ENCODE measurements around the gene MCIDAS.

MCIDAS gene
- 0 reads per million in 3 donors for total RNA-seq

- Histone ChIP-seq H3K27me3 (replicated peaks; ENCODE audit: control insufficient read depth, insufficient read depth, low read length, poor library complexity, severe bottlenecking) (peaks cover 82% of the 10 kb centered on the region), H3K4me3 (ENCODE audit: insufficient read depth, low read depth, low read length, poor library complexity, severe bottlenecking) (peak within 1 kb of the TSS; percentile 48), H3K9me3 (ENCODE audit: control insufficient read depth, low read length) (no peaks in the 10 kb centered on the region), H3K4me1 (ENCODE audit: control insufficient read depth, insufficient read depth, low read length, poor library complexity, severe bottlenecking) (peaks cover 37% of the 10 kb centered on the region), H3K36me3 (ENCODE audit: control insufficient read depth, insufficient read depth, low read length) (no peaks in the 10 kb centered on the region), H3K27ac (ENCODE audit: insufficient read depth, low read length, poor library complexity, severe bottlenecking) (no peak within 1 kb of the TSS)
- DNase-seq, result peak; percentile 17 to 28 (median 21)
Observed at GRCh38 chr5:55226934-55227663, at the start of gene MCIDAS. Gene MCIDAS, minus strand, starts transcription at chr5:55227315. Its CDS starts 177 bp downstream, at chr5:55227138.

DNA sequence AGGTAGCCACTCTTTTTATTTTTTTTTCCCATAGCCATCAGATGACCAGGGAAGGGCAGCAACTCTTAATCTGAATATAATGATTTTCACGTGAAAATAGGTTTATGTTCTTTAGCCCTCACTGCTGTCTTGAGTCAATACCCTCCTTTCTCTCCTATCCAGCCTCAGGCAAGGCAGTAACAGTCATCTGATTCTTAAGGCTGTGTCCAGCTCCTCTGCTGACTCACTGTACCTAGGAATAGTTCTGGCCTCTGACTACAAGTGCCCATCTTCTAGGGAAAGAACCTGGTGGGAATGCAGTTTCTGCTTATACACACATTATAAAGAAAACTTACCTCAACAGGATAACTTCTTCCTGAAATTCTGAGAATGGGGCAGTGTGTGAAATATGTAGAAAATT lies 49.7 kb upstream of the MCIDAS start:
- peaks cover 77% of the 10 kb centered on the region for H3K36me3 ChIP-seq (ENCODE audit: control insufficient read depth, insufficient read depth, low read length)
- H3K27ac ChIP-seq (ENCODE audit: insufficient read depth, low read length, poor library complexity, severe bottlenecking), result no peak overlapping the region
- no peaks in the 10 kb centered on the region for H3K27me3 ChIP-seq (replicated peaks; ENCODE audit: control insufficient read depth, insufficient read depth, low read length, poor library complexity, severe bottlenecking)
- no peak for DNase-seq
- H3K4me1 ChIP-seq (ENCODE audit: control insufficient read depth, insufficient read depth, low read length, poor library complexity, severe bottlenecking), result no peaks in the 10 kb centered on the region
- H3K4me3 ChIP-seq (ENCODE audit: insufficient read depth, low read depth, low read length, poor library complexity, severe bottlenecking), result no peak overlapping the region
- no peaks in the 10 kb centered on the region for H3K9me3 ChIP-seq (ENCODE audit: control insufficient read depth, low read length)

DNA sequence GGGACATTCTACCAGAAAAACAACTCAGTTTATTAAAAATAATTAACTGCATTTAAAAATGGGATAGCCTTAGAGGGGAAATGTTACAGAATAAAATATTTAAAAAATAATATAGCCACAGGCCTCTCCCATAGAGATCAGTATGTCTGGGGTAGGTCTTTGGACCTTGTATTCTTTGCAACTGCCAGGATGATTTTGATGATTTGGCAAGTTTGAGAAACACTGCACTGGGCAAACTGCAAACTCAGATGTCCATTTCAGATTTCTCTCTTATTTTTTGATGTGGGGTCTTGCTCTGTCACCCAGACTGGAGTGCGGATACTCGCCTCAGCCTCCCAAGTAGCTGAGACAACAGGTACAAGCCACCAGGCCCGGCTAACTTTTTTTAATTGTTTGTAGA lies 31.2 kb upstream of the MCIDAS start:
- H3K27ac ChIP-seq (ENCODE audit: insufficient read depth, low read length, poor library complexity, severe bottlenecking), result no peak overlapping the region
- H3K4me1 ChIP-seq (ENCODE audit: control insufficient read depth, insufficient read depth, low read length, poor library complexity, severe bottlenecking), result no peaks in the 10 kb centered on the region
- no peaks in the 10 kb centered on the region for H3K27me3 ChIP-seq (replicated peaks; ENCODE audit: control insufficient read depth, insufficient read depth, low read length, poor library complexity, severe bottlenecking)
- no peak for DNase-seq
- H3K4me3 ChIP-seq (ENCODE audit: insufficient read depth, low read depth, low read length, poor library complexity, severe bottlenecking), result no peak overlapping the region
- no peaks in the 10 kb centered on the region for H3K9me3 ChIP-seq (ENCODE audit: control insufficient read depth, low read length)
- peaks cover 46% of the 10 kb centered on the region for H3K36me3 ChIP-seq (ENCODE audit: control insufficient read depth, insufficient read depth, low read length)

- Histone ChIP-seq H3K27me3 (replicated peaks; ENCODE audit: control insufficient read depth, insufficient read depth, low read length, poor library complexity, severe bottlenecking) (no peaks in the 10 kb centered on the region), H3K4me1 (ENCODE audit: control insufficient read depth, insufficient read depth, low read length, poor library complexity, severe bottlenecking) (no peaks in the 10 kb centered on the region), H3K36me3 (ENCODE audit: control insufficient read depth, insufficient read depth, low read length) (peaks cover 26% of the 10 kb centered on the region), H3K4me3 (ENCODE audit: insufficient read depth, low read depth, low read length, poor library complexity, severe bottlenecking) (no peak overlapping the region), H3K9me3 (ENCODE audit: control insufficient read depth, low read length) (no peaks in the 10 kb centered on the region), H3K27ac (ENCODE audit: insufficient read depth, low read length, poor library complexity, severe bottlenecking) (no peak overlapping the region)
- no peak for DNase-seq
Observed at GRCh38 chr5:55254802-55255201, 27.7 kb upstream of the MCIDAS start.

- H3K36me3 ChIP-seq (ENCODE audit: control insufficient read depth, insufficient read depth, low read length), result no peaks in the 10 kb centered on the region
- H3K4me3 ChIP-seq (ENCODE audit: insufficient read depth, low read depth, low read length, poor library complexity, severe bottlenecking), result no peak overlapping the region
- no peak overlapping the region for H3K27ac ChIP-seq (ENCODE audit: insufficient read depth, low read length, poor library complexity, severe bottlenecking)
- H3K27me3 ChIP-seq (replicated peaks; ENCODE audit: control insufficient read depth, insufficient read depth, low read length, poor library complexity, severe bottlenecking), result no peaks in the 10 kb centered on the region
- H3K4me1 ChIP-seq (ENCODE audit: control insufficient read depth, insufficient read depth, low read length, poor library complexity, severe bottlenecking), result no peaks in the 10 kb centered on the region
- H3K9me3 ChIP-seq (ENCODE audit: control insufficient read depth, low read length), result no peaks in the 10 kb centered on the region
- no peak for DNase-seq
Observed at GRCh38 chr5:55250064-55250463, 22.9 kb upstream of the MCIDAS start.

DNA sequence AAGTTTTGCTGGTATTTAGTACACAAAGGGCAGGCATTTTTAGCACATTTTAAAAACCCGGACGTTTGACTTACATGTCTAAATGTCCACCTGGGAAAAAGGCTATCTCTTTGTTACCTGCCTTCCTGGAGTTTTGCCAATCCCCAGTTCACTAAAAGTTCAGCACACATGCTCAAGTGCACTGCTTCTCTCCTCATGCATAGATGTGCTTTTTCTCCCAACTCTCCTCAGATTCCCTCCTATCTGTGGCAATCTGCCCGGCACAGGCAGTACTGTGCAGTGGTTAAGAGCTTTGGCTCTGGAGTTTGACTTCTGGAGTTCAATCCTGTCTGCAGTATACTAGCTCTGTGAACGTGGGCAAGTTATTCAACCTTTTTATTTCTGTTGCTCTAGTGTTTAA lies 14.6 kb upstream of the MCIDAS start:
- no peaks in the 10 kb centered on the region for H3K9me3 ChIP-seq (ENCODE audit: control insufficient read depth, low read length)
- H3K27ac ChIP-seq (ENCODE audit: insufficient read depth, low read length, poor library complexity, severe bottlenecking), result no peak overlapping the region
- H3K27me3 ChIP-seq (replicated peaks; ENCODE audit: control insufficient read depth, insufficient read depth, low read length, poor library complexity, severe bottlenecking), result no peaks in the 10 kb centered on the region
- no peaks in the 10 kb centered on the region for H3K36me3 ChIP-seq (ENCODE audit: control insufficient read depth, insufficient read depth, low read length)
- no peaks in the 10 kb centered on the region for H3K4me1 ChIP-seq (ENCODE audit: control insufficient read depth, insufficient read depth, low read length, poor library complexity, severe bottlenecking)
- no peak overlapping the region for H3K4me3 ChIP-seq (ENCODE audit: insufficient read depth, low read depth, low read length, poor library complexity, severe bottlenecking)
- no peak for DNase-seq

DNA sequence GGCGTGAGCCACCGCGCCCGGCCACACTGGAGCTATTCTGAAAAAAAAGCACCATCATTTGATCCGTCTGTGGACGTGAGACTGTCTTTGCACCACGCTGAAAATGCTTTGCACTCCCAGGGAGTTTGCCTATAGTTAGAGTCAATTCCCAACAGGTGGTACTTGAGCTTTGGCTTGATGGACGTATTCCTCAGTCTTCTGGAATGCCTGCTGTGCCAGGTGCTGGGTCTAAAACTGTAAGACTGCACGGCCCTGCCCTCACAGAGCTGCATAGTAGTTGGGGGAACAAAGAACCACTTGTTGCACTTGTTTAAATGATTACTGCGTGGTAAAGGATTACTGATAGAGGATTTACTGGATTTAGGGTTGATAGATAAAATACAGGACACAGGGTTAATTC lies 9.7 kb upstream of the MCIDAS start:
- no peak for DNase-seq
- Histone ChIP-seq H3K4me1 (ENCODE audit: control insufficient read depth, insufficient read depth, low read length, poor library complexity, severe bottlenecking) (peaks cover 18% of the 10 kb centered on the region), H3K27me3 (replicated peaks; ENCODE audit: control insufficient read depth, insufficient read depth, low read length, poor library complexity, severe bottlenecking) (peaks cover 22% of the 10 kb centered on the region), H3K36me3 (ENCODE audit: control insufficient read depth, insufficient read depth, low read length) (no peaks in the 10 kb centered on the region), H3K4me3 (ENCODE audit: insufficient read depth, low read depth, low read length, poor library complexity, severe bottlenecking) (no peak overlapping the region), H3K9me3 (ENCODE audit: control insufficient read depth, low read length) (no peaks in the 10 kb centered on the region), H3K27ac (ENCODE audit: insufficient read depth, low read length, poor library complexity, severe bottlenecking) (no peak overlapping the region)

GRCh38 chr5:55234121-55234700 lies 7.1 kb upstream of the MCIDAS start:
- peaks cover 30% of the 10 kb centered on the region for H3K4me1 ChIP-seq (ENCODE audit: control insufficient read depth, insufficient read depth, low read length, poor library complexity, severe bottlenecking)
- peak overlapping the region; percentile 63 for H3K4me3 ChIP-seq (ENCODE audit: insufficient read depth, low read depth, low read length, poor library complexity, severe bottlenecking)
- no peaks in the 10 kb centered on the region for H3K9me3 ChIP-seq (ENCODE audit: control insufficient read depth, low read length)
- no peaks in the 10 kb centered on the region for H3K36me3 ChIP-seq (ENCODE audit: control insufficient read depth, insufficient read depth, low read length)
- H3K27me3 ChIP-seq (replicated peaks; ENCODE audit: control insufficient read depth, insufficient read depth, low read length, poor library complexity, severe bottlenecking), result peaks cover 48% of the 10 kb centered on the region
- no peak overlapping the region for H3K27ac ChIP-seq (ENCODE audit: insufficient read depth, low read length, poor library complexity, severe bottlenecking)
- DNase-seq, result no peak

DNA sequence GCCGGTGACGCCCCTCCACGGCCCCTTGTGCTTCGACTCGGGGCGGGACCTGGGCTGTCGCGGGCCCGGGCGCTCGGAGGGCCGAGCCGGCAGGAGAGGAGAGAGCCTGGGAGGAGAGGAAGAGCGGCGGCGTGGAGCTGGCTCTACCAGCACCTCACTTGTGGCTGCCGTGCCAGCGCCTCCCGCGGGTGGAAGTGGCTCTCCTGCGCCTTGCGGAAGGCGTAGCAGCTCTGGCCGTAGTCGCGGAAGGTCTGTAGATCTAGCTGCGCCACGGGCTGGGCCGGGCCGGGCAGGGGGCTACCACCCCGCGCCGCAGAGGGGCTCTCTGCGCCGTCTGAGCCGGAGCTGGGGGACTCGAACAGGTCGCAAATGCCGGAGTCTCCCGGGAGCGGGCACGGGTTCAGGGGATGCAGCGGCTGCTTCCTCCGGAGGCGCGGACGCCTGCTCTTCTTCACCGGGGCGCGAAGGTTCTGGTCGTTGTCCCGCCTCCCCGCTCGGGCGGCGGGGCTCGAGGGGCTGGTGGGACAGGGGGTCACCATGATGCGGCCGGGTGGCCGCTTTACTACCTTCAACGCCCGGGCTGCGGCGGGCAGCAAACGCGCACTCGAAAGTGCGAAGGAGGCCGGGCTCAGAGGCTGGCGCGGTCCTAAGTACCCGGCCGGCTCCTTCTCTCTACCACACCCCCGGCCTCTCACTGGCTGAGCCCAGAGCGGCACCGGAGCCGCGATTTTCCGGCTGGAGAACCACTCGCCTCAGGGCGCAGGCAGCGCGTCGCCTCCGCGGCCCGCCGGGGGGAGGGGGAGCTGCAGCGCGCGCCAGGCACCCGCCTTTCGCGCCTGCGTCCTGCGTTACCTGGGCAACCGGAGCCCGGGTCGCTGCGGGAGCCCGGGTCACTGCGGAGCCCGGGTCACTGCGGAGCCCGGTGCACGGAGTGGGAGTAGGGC lies 6.1 kb upstream of the MCIDAS start, which contains the start of gene CCNO:
Gene CCNO, minus strand, starts transcription at position 624 of the 944 bp plus-strand sequence. Its CDS starts 85 bp downstream, at position 539.
- Histone ChIP-seq H3K36me3 (ENCODE audit: control insufficient read depth, insufficient read depth, low read length) (no peaks in the 10 kb centered on the region), H3K4me1 (ENCODE audit: control insufficient read depth, insufficient read depth, low read length, poor library complexity, severe bottlenecking) (peaks cover 30% of the 10 kb centered on the region), H3K4me3 (ENCODE audit: insufficient read depth, low read depth, low read length, poor library complexity, severe bottlenecking) (peak within 1 kb of the TSS; percentile 63), H3K27ac (ENCODE audit: insufficient read depth, low read length, poor library complexity, severe bottlenecking) (no peak within 1 kb of the TSS), H3K27me3 (replicated peaks; ENCODE audit: control insufficient read depth, insufficient read depth, low read length, poor library complexity, severe bottlenecking) (peaks cover 55% of the 10 kb centered on the region), H3K9me3 (ENCODE audit: control insufficient read depth, low read length) (no peaks in the 10 kb centered on the region)
- DNase-seq, result peak; percentile 26 to 42 (median 38)

Measured in effector memory CD4-positive, alpha-beta T cell (primary cell).